ELF-1 (cell line): ENCODE data around the gene CACUL1.
"Not testable (repeated sequence)": the region's sequence is repeated elsewhere in the genome, so short reads cannot be mapped to it uniquely, and the experiment has no call there.

Experiments
- DNase-seq: peaks from one replicate; pipeline ENCODE4 v3.0.0-alpha.2; 2016; ENCODE audit warnings: low read depth, low spot score

Gene CACUL1

DNA sequence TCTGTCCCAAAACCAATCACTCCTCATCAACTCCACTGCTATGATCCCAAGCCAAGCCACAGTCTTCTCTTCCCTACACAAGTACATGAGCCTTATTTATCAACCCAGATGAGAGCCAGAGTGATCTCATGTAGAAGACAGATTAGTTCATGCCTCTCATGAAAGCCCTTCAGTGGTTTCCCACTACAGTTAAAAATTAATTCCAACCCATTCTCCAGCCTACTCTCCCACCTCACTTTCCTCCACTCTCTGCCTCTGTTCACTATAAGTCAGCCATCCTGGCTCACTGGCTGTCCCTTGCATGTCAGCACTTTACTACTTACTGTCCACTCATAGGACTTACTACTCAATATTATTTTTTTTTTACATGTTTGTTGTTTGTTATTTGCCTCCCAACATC, 67.3 kb downstream of the CACUL1 start:
- no peak for DNase-seq

DNA sequence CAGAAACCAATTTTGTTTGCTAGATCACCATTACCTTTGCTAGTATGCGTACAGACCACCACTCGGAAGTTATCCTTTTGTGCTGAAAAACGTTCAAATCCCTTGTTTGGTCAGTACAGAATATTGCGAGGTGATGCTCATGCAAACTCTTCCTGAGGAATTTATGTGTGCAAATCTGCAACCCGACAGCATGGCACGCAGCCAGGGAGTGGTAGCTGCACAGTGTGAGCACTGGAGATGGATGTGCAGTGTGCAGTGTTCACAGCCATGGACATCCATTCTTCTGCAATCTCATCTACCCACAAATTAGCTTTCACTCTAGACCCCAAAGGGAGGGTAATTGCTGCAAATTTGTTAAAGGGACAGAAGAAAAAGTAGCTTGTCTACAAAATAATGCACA, 72.2 kb downstream of the CACUL1 start:
- DNase-seq = no peak

DNA sequence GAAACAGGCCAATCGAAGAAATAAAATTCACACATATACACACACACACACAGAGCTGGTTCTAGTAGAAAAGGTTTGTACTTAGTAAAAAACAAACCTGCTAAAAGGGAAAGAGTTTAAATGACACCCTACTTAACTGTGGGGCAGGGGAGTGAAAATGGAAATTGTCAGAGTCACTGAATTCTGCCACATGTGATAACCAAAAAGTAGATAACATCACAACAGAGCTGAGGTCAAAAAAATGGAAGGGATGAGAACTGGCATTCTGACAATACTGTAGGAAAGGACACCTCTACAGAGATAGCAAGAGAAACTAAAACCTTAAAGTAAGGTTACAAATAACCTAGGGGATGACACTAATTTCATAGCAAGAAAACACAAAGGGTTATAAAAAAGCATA, 74.6 kb downstream of the CACUL1 start:
- no peak for DNase-seq

DNA sequence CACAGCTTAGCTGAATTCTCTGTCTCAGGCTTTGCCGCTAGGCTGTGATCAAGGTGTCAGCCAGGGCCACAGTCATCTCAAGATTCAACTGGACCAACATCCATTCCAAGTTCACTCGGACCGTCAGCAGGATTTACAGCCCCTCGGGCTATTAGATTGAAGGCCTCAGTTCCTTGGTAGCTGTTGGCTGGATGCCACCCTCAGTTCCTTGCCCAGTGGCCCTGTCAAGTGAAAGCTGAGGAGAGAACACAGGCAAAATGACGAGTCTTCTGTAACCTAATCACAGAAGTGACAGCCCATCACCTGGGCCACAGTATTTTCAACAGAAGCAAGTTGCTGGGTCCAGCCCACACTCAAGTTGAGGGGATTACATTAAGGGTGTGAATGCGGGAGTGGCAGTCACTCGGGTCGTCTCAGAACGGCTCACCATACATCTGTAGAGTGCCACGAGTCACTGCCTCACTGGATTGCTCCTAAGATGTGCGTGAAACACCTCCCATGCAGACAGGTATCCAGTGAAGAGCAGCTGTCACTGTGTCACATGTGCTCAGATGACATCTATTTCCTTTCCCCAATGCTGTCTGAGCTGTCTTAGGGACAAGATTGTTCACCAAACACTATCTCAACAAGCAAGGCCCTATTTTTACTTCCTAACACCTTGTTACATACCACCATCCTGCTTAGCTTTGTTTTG, 80.4 kb downstream of the CACUL1 start:
- DNase-seq = no peak

DNA sequence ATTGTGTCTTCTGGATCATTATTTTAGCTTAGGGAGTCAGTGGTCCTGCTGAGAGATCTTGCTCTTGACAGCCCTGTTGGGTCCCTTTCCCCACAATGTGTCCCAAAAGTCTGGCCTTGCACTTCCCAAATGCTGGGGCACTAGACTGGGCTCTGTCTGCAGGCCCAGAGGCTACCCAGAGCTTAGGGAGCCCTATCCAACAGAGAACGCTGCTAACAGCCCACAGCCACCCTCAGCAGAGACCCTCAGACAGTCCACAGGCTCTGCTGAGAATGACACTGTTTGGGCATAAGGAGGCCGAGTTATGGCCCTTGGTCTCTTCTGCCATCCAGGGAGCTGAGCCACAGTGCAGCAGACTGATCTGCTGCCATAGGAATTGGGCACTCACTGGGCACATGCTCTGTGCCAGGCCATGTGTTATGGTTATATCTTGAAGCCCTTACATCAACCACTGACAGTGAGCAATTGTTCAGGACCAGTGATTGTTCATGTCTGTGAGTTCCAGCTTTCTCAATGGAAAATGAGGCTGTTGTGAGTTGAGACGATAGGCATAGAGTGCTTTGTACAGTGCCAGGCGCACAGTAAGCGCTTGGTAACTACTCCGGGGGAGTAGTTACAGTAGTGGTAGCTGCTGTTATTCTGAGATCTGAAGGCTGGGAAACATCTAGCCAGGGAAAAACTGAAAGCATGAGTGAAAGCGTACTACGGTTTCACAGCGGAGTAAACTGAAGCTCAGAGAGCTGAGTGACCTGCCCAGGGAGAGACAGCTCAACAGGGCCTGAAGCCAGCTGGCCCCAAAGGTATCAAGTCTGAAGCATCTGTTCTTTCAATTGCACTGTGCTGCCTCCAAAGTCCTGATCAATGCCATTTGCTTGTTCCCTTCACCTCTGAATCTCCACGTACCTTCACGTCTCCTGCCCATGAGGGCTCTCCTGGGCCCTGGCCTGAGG, 81.7 kb downstream of the CACUL1 start:
- DNase-seq = no peak

DNA sequence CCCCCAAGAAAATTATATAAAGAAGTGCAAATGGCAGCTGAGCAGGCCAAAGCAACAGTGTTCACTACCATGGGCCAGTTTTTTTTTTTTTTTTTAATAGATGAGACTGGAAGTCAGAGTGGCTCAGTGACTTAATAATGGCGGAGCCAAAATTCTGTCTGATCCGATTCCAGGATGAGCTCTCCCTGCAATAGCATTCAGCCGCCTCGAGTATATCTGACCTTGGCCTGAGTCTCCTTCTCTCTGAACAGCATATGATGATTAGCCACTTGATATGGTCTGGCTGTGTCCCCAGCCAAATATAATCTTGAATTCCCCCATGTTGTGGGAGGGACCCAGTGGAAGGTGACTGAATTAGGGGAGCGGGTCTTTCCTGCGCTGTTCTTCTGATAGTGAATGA, 82.6 kb downstream of the CACUL1 start:
- DNase-seq = no peak

DNA sequence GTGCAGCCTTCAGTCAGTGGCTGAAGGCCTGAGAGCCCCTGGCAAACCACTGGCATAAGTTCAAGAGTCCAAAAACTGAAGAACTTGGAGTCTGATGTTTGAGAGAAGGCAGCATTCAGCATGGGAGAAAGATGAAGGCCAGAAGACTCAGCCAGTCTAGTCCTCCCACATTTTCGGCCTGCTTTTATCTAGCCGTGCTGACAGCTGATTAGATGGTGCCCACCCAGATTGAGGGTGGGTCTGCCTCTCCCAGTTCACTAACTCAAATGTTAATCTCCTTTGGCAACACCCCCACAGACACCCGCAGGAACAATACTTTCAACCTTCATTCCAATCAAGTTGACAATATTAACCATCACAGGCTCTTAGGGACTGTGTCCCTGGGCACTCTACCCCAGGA, 83.5 kb downstream of the CACUL1 start:
- DNase-seq = not testable (repeated sequence)

DNA sequence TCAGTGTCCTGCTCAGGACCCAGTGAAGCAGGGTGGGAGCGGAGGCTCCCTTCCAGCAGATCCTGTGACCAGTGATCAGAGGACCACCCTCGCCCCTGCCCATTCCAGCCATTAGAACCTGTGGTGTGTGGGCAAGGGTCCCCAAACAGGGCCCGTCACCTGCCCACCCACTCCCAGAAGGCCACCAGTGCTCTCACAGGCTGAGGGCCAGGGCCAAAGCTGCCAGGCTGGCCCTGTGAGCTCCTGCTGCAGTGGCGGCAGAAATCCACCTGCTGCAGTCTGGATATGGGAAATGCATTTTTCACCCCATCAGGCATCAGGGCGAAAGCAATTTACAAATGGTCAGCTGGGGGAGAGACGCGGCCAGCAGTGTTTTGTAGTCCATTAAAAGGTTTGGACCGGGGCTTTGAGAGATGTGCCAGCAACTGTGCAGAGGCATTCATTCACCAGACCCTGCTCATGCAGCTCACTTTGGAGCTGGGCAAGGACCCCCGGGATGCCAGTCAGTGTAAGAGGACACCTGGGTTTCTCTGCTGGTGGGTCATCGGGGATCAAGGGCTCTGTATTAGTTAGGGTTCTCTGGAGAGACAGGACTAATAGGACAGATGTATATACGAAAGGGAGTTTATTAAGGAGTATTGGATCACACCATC, 84.2 kb downstream of the CACUL1 start:
- DNase-seq = no peak

DNA sequence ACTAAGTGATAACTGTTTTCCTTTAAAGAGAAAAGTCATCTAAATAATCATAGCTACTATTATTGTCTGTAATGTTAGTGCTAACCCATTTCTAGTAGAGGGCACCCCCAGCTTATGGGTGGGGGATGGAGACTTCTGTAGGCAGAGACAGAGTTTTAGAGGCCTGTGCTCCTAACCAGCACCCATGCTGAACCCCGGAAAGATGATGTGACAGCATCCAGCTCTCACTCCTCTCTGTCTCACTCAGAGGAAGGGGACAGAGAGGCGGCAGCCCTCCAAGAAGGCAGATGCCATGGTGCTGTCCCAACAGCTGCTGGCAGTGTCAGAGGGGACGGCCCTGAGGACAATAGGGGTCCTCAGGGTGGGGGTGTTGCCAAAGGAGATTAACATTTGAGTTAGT, 84.9 kb downstream of the CACUL1 start:
- DNase-seq = no peak

DNA sequence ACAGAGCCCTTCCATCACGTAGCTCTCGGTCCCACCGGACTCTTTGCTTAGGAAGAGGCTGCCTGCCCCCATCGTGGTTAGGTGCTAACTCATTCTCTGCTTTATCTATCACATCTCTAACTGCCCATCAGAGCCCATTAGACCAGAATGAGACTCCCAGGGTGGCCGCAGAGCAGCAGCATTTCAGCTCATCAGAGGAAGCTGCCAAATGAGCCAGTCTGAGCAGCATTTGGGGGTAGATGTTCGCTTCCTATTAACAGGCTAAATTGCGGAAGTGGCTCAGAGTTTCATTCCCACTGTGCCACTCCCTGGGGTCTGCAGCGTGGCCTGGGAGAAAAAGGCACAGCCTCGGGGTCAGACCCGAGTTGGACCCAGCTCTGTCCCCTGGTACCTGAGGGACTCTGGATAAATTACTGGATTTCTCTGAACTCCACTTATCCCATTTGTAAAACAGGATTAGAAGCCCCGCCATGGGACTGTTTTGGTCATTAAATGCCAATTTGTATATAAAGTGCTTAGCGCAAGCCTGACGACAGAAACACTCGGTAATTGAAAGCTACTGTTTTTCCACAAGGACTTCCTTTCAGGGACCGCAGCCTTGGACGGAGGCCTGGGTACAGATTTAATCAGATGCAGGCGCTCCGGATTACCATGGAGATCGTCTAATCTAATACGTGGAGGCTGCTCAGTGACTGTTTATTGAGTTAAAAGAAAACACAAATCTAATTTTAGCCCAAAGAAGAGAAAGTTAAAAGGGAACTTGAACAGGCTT, 85.6 kb downstream of the CACUL1 start:
- DNase-seq = no peak

DNA sequence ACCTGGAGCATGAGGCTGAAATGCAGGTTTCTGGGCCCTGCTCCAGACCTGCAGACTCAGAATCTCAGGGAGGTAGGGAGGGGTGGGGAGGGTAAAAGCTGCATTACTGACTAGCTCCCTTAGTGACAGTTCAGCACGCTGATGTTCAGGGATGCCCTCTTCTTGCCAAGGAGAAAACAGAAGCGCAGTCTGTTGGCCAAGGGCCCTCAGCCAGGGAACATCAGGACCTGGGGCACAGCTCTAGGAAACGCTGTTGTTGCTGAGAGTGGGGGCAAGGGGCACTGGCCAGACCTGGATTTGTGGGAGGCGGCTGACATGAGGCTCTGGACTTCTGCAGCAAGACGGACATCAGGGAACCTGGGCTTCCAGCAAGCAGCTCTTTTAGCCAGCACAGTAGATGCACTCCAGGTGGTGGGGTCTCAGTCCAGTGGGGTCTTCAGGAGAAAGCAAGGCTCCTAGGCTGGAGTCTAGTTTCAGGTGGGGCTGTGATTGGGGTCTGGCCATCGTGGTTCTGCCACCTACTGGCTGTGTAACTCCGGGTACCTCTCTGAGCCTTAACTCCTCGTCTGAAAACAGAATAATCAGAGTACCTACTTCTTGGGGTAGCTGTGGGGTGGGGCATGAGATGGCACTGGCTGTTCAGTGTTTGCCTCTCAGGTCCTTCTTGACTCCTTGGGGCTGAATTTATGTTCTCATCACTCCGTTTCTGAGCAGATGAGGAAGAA, 86.4 kb downstream of the CACUL1 start:
- no peak for DNase-seq

DNA sequence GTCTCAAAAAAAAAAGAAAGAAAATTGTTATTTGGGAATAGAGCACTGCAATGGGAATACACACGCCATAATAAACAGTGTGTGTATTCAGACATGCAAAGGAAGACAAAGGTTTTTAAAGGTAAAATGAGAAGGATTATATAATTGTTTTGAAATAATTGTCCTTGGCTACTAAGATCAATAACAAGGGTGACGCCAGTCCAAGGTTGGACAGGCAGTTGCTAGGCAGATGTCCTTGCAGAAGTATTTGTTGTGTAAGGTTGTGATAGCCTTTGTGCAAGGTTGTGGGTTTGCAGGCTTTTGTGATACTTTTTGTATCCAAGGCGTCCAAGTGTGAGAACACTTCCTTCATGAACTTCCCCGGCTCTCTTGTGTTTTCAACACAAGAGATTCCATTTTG, 87.0 kb downstream of the CACUL1 start:
- no peak for DNase-seq

DNA sequence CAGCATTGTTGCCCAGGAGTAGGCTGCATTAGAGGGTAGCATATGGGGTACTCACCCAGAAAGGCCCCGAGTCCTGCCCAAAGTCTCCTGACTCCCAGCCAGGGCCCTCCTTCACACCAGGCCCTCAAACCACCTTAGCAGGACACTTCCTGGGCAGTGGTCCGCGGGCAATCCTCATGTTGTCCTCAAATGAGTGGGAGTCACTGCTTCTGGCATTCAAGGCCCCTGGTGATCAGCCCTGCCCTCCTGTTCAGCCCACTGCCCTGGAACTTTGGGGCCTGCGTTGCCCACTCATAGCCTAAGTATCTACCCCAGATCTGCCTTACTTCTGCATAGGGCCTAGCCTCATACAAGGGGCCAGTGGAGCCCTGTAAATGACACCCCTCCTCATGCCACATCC, 88.4 kb downstream of the CACUL1 start:
- no peak for DNase-seq

DNA sequence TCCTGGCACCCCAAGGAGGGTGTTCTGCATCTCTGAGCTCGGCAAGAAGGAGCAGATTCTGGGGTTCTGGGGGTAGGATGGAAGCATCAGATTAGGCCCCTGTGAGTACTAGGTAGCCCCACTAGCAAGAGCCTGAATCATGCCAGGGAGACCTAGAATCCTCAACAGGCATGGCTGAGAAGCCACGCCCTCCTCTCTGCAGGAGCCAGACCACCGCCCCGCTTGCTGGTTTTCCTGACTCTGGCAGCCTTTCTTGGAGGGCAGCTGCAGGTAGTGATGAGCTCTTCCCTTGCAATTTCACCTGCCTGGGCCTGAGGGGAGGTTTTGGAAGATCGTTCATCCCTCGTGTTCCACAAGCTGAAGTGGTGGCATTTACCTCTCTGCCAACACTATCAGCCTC, 90.4 kb downstream of the CACUL1 start:
- no peak for DNase-seq

DNA sequence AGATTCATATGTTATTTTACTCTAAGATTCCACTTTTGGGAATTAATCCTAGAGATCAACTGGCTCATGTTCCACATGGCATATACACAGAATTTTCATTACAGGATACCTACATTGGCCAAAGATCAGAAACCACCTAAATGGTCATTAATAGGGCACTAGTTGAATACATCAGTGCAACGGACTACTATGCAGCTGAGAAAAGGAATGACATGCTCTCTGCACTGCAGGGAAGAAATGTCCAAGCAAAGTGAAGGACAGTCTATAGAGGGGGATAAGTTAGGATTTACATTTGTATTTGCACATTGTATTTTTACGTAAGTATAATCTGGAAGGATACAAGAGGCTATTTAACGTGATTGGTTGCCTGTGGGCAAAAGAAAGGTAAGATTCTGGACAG, 91.6 kb downstream of the CACUL1 start:
- no peak for DNase-seq

DNA sequence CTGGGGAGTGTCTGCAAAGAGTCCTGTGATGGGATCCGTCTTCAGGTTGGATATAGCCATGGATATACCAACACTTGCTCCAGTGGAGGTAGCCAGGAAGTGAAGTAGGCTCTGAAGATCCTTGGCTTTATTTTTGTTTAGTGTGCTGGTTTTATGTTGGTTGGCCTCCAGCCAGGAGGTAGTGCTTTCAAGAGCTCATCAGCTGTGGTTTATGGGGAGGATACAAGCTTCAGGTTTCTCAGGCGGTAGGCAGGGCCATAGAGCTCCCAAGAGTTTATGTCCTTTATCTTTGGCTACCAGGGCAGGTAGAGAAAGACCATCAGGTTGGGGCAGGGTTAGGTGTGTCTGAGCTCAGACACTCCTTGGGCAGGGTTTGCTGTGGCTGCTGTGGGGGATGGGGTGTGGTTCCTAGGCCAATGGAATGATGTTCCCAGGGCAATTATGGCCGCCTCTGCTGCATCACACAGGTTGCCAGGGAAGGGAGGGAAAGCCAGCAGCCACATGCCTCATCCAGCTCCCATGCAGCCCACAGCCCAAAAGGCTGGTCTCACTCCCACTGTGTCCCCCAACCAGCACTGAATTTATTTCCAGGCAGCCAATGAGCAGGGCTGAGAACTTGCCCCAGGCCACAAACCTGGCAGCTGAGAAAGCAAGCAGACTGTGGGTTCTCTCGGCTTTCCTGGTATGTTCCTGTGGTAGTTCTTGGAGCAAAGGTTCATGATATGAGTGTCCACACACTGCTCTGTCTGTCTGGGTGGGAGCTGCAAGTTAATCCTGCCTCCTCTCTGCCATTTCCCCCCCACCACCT, 92.3 kb downstream of the CACUL1 start:
- DNase-seq = no peak

DNA sequence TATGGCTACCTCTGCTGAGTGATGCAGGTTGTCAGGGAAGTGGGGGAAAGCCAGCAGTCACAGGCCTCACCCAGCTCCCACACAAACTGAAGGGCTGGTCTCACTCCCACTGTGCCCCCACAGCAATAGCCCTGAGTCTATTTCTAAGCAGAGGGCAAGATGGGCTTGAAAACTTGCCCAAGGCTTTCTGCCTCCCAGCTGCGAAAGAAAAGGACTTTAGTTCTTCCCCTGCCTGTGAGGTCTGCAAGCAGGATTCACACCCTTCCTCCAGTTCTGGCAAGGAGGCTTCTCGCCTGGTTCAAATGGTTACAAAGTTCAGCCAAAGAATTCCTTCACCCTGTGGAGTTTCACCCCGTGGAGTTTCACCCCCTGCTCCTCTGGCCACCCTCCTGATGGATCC, 96.0 kb downstream of the CACUL1 start:
- no peak for DNase-seq

DNA sequence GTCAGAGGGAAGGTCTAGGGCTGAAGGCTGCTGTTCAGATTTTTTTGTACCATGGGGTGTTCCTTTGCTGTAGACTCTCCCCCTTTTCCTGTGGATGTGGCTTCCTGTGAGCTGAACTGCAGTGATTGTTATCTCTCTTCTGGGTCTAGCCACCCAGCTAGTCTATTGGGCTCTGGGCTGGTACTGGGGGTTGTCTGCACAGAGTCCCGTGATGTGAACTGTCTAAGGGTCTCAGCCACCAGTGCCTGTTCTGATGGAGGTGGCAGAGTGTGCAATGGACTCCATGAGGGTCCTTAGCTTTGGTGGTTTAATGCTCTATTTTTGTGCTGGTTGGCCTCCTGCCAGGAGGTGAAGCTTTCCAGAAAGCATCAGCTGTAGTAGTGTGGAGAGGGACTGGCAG, 96.6 kb downstream of the CACUL1 start:
- DNase-seq = not testable (repeated sequence)

DNA sequence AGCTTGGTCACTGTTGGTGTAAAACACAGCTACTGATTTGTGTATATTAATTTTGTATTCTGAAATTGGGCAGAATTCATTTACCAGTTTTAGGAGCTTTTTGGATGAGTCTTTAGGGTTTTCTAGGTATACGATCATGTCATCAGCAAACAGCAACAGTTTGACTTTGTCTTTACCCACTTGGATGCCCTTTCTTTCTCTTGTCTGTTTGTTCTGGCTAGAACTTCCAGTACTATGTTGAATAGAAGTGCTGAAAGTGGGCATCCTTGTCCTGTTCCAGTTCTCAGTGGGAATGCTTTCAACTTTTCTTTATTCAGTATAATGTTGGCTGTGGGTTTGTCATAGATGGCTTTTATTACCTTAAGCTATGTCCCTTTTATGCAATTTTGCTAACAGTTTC, 109.5 kb downstream of the CACUL1 start:
- not testable (repeated sequence) for DNase-seq

DNA sequence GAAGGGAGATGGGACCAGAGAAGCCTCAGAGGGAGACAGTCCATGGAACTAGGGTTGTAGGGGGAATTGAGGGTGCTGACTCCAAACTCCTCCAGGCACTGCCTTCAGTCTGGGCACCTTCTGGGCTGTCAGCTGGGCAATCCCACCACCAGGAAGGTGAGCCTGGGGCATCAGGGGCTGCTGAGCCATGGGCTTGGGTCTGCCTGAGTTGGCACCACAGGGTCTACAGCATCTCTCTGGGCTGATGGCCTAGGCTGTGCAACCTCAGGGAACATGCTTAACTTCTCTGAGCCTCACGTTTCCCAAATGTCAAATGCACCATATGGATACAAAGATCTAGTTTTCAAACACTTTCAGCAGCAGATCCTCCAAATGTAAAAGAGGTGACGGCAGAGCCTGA, 112.5 kb downstream of the CACUL1 start:
- no peak for DNase-seq
